NCI-H2107 (cell line): ENCODE results near the gene SCNN1G.

Source experiments
- DNase-seq: peaks from one replicate; lab custom pipeline; 2025; lab: John Stamatoyannopoulos, UW

SCNN1G gene

GRCh38 chr16:23152386-23153178 lies 30.0 kb upstream of the SCNN1G start:
- DNase-seq, result no peak

GRCh38 chr16:23155445-23156049 lies 27.0 kb upstream of the SCNN1G start:
- DNase-seq, result no peak

- no peak for DNase-seq
Measured at GRCh38 chr16:23156110-23156509, 26.4 kb upstream of the SCNN1G start.

GRCh38 chr16:23156946-23157460 lies 25.5 kb upstream of the SCNN1G start:
- DNase-seq, result no peak

- no peak for DNase-seq
Measured at GRCh38 chr16:23158114-23158513, 24.4 kb upstream of the SCNN1G start.

- DNase-seq, result no peak
Measured at GRCh38 chr16:23160082-23160481, 22.5 kb upstream of the SCNN1G start.

- DNase-seq, result no peak
Measured at GRCh38 chr16:23160574-23160973, 22.0 kb upstream of the SCNN1G start.

GRCh38 chr16:23163921-23164320 lies 18.6 kb upstream of the SCNN1G start:
- DNase-seq, result no peak

- DNase-seq, result no peak
Measured at GRCh38 chr16:23164736-23165135, 17.8 kb upstream of the SCNN1G start.

- DNase-seq, result no peak
Measured at GRCh38 chr16:23172583-23172982, 10.0 kb upstream of the SCNN1G start.

- DNase-seq, result no peak
Measured at GRCh38 chr16:23172994-23173393, 9.6 kb upstream of the SCNN1G start.

GRCh38 chr16:23174622-23175021 lies 7.9 kb upstream of the SCNN1G start:
- DNase-seq, result no peak

GRCh38 chr16:23175651-23176050 lies 6.9 kb upstream of the SCNN1G start:
- no peak for DNase-seq

GRCh38 chr16:23181506-23181905 lies 1.0 kb upstream of the SCNN1G start:
- no peak for DNase-seq

GRCh38 chr16:23182206-23182678 lies 303 bp upstream of the SCNN1G start:
- DNase-seq, result peak; percentile 77

GRCh38 chr16:23183543-23183862 lies 958 bp downstream of the SCNN1G start:
- no peak for DNase-seq

- DNase-seq, result no peak
Measured at GRCh38 chr16:23185656-23186055, 3.1 kb downstream of the SCNN1G start.

GRCh38 chr16:23186171-23186570 lies 3.6 kb downstream of the SCNN1G start:
- DNase-seq, result no peak

- DNase-seq, result no peak
Measured at GRCh38 chr16:23187341-23187740, 4.8 kb downstream of the SCNN1G start.

- DNase-seq, result no peak
Measured at GRCh38 chr16:23188911-23189310, 6.4 kb downstream of the SCNN1G start.

GRCh38 chr16:23194497-23195221 lies 12.1 kb downstream of the SCNN1G start:
- no peak for DNase-seq

GRCh38 chr16:23195366-23195978 lies 12.9 kb downstream of the SCNN1G start:
- DNase-seq, result no peak
